Endothelial cell of umbilical vein (primary cell): Measurements from ENCODE around the gene GINS3. TPM values are rescaled to one million over a fixed set of nuclear protein-coding genes. Genes with fewer than 3 reads are reported as not detected.

Source experiments
- BruUV-seq: library from RNA; stranded (reverse); fragments of 400-500 nt; replicated peaks from 2 replicates; lab custom pipeline; 2021; lab: Mats Ljungman, UMichigan
- CTCF ChIA-PET: fragments of 300-600, 350-600 bp; sonication (Branson Sonifier 250); formaldehyde crosslinking; loops from one replicate; lab custom pipeline; 2021; ENCODE audit warnings: antibody characterized with exemption, inconsistent platforms; lab: Charles Lee
- POLR2A ChIA-PET: fragments of 300-600, 350-600 bp; sonication (Branson Sonifier 250); formaldehyde crosslinking; loops from one replicate; lab custom pipeline; 2021; ENCODE audit warnings: antibody characterized with exemption, inconsistent platforms; lab: Charles Lee
- DNase-seq: peaks from one replicate; pipeline ENCODE4 v3.0.0-alpha.2; 2011; ENCODE audit warnings: low read depth, low spot score
- FAIRE-seq: peaks from 2 replicates; lab custom pipeline; 2011; peaks lifted over from hg19 to GRCh38; lab: Jason Lieb, UNC
- H2AFZ ChIP-seq: 2 replicates; pipeline ENCODE4 v1.6.0; 2012; ENCODE audit warnings: low read depth, low read length, control low read depth, inconsistent platforms
- H3K27ac ChIP-seq: 2 replicates; pipeline ENCODE4 v1.5.1; 2011; ENCODE audit warnings: low read depth, mild to moderate bottlenecking, control low read depth, low read length, moderate library complexity; ENCODE audit not compliant: insufficient read depth
- H3K27me3 ChIP-seq, 2 experiments: 2 replicates each; pipeline versions ENCODE4 v1.6.0 to v1.6.1; 2011; ENCODE audit warnings: low read length in 2 of 2, mixed read lengths in 1 of 2; ENCODE audit not compliant: control insufficient read depth in 2 of 2, insufficient read depth in 2 of 2
- H3K36me3 ChIP-seq, 2 experiments: 2 replicates in 1 of 2; 3 replicates in 1 of 2; pipeline ENCODE4 v1.5.1; 2011; ENCODE audit warnings: low read length in 2 of 2, mild to moderate bottlenecking in 1 of 2, moderate library complexity in 1 of 2; ENCODE audit not compliant: control insufficient read depth in 2 of 2, insufficient read depth in 2 of 2; ENCODE audit errors: extremely low read depth in 1 of 2
- H3K4me1 ChIP-seq: 3 replicates; pipeline ENCODE4 v1.5.1; 2011; ENCODE audit warnings: mild to moderate bottlenecking, low read length; ENCODE audit not compliant: control insufficient read depth, insufficient read depth; ENCODE audit errors: extremely low read depth
- H3K4me2 ChIP-seq: 2 replicates; pipeline ENCODE4 v1.6.1; 2011; ENCODE audit warnings: low read length, control low read depth, mixed read lengths; ENCODE audit not compliant: insufficient read depth
- H3K4me3 ChIP-seq, 3 experiments: fragments of 200-600 bp in 1 of 3; sonication (generic), shearing (Covaris generic) in 1 of 3; replicated peaks in 1 of 3; 2 replicates each; pipeline ENCODE4 v1.5.1; 2011 to 2016; ENCODE audit warnings: control low read depth in 3 of 3, low read length in 3 of 3, mild to moderate bottlenecking in 2 of 3, inconsistent platforms in 1 of 3, low read depth in 1 of 3, moderate library complexity in 1 of 3; ENCODE audit not compliant: insufficient read depth in 1 of 3
- H3K79me2 ChIP-seq: 2 replicates; pipeline ENCODE4 v1.6.0; 2012; ENCODE audit warnings: low read length, inconsistent platforms; ENCODE audit not compliant: control insufficient read depth, insufficient read depth
- H3K9ac ChIP-seq: replicated peaks from 2 replicates; pipeline ENCODE3; 2011; ENCODE audit warnings: low read length, control low read depth; ENCODE audit not compliant: insufficient read depth; ENCODE audit errors: extremely low read depth
- H3K9me1 ChIP-seq: replicated peaks from 3 replicates; pipeline ENCODE4 v1.6.0; 2011; ENCODE audit warnings: mild to moderate bottlenecking, low read length; ENCODE audit not compliant: control insufficient read depth, insufficient read depth; ENCODE audit errors: extremely low read depth
- H3K9me3 ChIP-seq: replicated peaks from 2 replicates; pipeline ENCODE4 v1.5.1; 2012; ENCODE audit warnings: low read length, inconsistent platforms; ENCODE audit not compliant: control insufficient read depth, insufficient read depth
- H4K20me1 ChIP-seq: replicated peaks from 2 replicates; pipeline ENCODE3; 2011; ENCODE audit warnings: mild to moderate bottlenecking, low read length; ENCODE audit not compliant: control insufficient read depth, insufficient read depth; ENCODE audit errors: extremely low read depth
- CTCF ChIP-seq, 2 donors: IDR thresholded peaks; 1 replicate in 1 of 2; 2 replicates in 1 of 2; pipeline ENCODE4 v1.5.1; 2011; ENCODE audit warnings: low read length in 2 of 2, mild to moderate bottlenecking in 2 of 2, moderate library complexity in 2 of 2, control low read depth in 1 of 2, inconsistent platforms in 1 of 2, low read depth in 1 of 2; ENCODE audit not compliant: insufficient read depth in 1 of 2; ENCODE audit errors: extremely low read depth in 1 of 2
- EZH2 ChIP-seq: IDR thresholded peaks from 2 replicates; pipeline ENCODE4 v1.6.1; 2012; ENCODE audit warnings: borderline replicate concordance, low read depth, mild to moderate bottlenecking, moderate library complexity, low read length, inconsistent platforms; ENCODE audit not compliant: severe bottlenecking
- FOS ChIP-seq: IDR thresholded peaks from 2 replicates; pipeline ENCODE4 v1.6.1; 2011; ENCODE audit warnings: mild to moderate bottlenecking, low read length, moderate library complexity, borderline replicate concordance; ENCODE audit not compliant: insufficient read depth
- GATA2 ChIP-seq: IDR thresholded peaks from 2 replicates; pipeline ENCODE4 v1.7.0; 2011; ENCODE audit warnings: low read depth, mild to moderate bottlenecking, moderate library complexity, mixed read lengths, low read length; ENCODE audit not compliant: insufficient read length, insufficient read depth
- JUN ChIP-seq: IDR thresholded peaks from 2 replicates; pipeline ENCODE4 v1.6.1; 2011; ENCODE audit warnings: borderline replicate concordance, low read depth; ENCODE audit not compliant: insufficient read length, insufficient read depth
- MAX ChIP-seq: IDR thresholded peaks from 2 replicates; pipeline ENCODE4 v1.6.1; 2011; ENCODE audit not compliant: insufficient read depth, insufficient read length
- MYC ChIP-seq: IDR thresholded peaks from one replicate; pipeline ENCODE4 v1.6.1; 2011; ENCODE audit warnings: mild to moderate bottlenecking, low read depth, low read length
- POLR2A ChIP-seq: IDR thresholded peaks from 2 replicates; pipeline ENCODE4 v1.6.1; 2012; ENCODE audit warnings: low read depth, mild to moderate bottlenecking, control low read depth, low read length
- POLR2AphosphoS5 ChIP-seq: IDR thresholded peaks from 2 replicates; pipeline ENCODE4 v1.6.1; 2012; ENCODE audit warnings: low read depth, mild to moderate bottlenecking, control low read depth, low read length, moderate library complexity; ENCODE audit not compliant: insufficient read depth
- dilution Hi-C: fragments of 300-500 bp; cut with MboI; formaldehyde crosslinking; loops from one replicate; pipeline ENCODE4 v1.15.0; 2019; ENCODE audit warnings: low sequenced_read_pairs; ENCODE audit not compliant: extremely low pct_ligation_motif_present
- intact Hi-C: fragments of 100-400 bp; cut with micrococcal nuclease; formaldehyde crosslinking; loops from one replicate; pipeline ENCODE4 v1.10.0; 2022
- polyA plus RNA-seq, 4 experiments: library from polyadenylated mRNA; depleted of rRNA in 3 of 4; stranded (reverse) in 3 of 4; unstranded in 1 of 4; fragments of >200 nt; gene quantifications; 2 replicates each; pipeline versions ENCODE4 v1.2.1 to v1.2.3, GENCODE V29; 2011 to 2012; ENCODE audit warnings: missing spikeins in 1 of 4
- total RNA-seq: library from RNA; stranded (reverse); gene quantifications from 2 replicates; pipeline ENCODE4 v1.2.3, GENCODE V29; 2021

Gene GINS3
- total and polyA plus RNA-seq, 2 donors (not counting 3 experiments of a cell fraction or from before 2014, with no cell fraction given) = 17.2 to 24.1 TPM

- dilution Hi-C loops (no loop called here), intact Hi-C loops (no loop called here)
- no peak overlapping the region for H3K9ac ChIP-seq
- CTCF ChIA-PET = interaction anchor here (2.5 kb wide), 1 partner anchor 38 kb away, joined by 6 read pairs; no protein-coding TSS in a partner anchor
- H3K27me3 ChIP-seq = no peaks in the 10 kb centered on the region
- H2AFZ ChIP-seq = no peak overlapping the region
- H4K20me1 ChIP-seq = no peaks in the 10 kb centered on the region
- no peak overlapping the region for H3K4me2 ChIP-seq
- no peaks in the 10 kb centered on the region for H3K9me1 ChIP-seq
- no TSS peak for BruUV-seq
- H3K79me2 ChIP-seq = no peaks in the 10 kb centered on the region
- H3K4me1 ChIP-seq = peaks cover 17% of the 10 kb centered on the region
- FAIRE-seq (no peak), DNase-seq (no peak)
- H3K9me3 ChIP-seq = no peaks in the 10 kb centered on the region
- H3K4me3 ChIP-seq = no peak overlapping the region
- POLR2A ChIA-PET = no interaction called here
- no peak overlapping the region for H3K27ac ChIP-seq
- TF ChIP-seq JUN (no peak), MYC (no peak), MAX (no peak), GATA2 (no peak), POLR2A (no peak), FOS (no peak), POLR2AphosphoS5 (no peak), CTCF (IDR thresholded peaks at IDR 0.05; ENCODE audit: extremely low read depth in 1 of 2, insufficient read depth in 1 of 2, low read depth in 1 of 2, low read length in 2 of 2) (no peak), EZH2 (no peak)
- H3K36me3 ChIP-seq = no peaks in the 10 kb centered on the region
Measured at GRCh38 chr16:58449768-58450167, 57.5 kb downstream of the GINS3 start.
